HG03159 (cell line): ENCODE data around the gene IKZF4.
"Not testable (repeated sequence)": the region's sequence is repeated elsewhere in the genome, so short reads cannot be mapped to it uniquely, and the experiment has no call there.

Experiments used
- ATAC-seq: cut with Tn5 transposase; IDR thresholded peaks from one replicate; pipeline ENCODE4 v1.9.1; 2021; ENCODE audit warnings: mild to moderate bottlenecking, moderate library complexity; ENCODE audit not compliant: unreplicated experiment

IKZF4 gene

DNA sequence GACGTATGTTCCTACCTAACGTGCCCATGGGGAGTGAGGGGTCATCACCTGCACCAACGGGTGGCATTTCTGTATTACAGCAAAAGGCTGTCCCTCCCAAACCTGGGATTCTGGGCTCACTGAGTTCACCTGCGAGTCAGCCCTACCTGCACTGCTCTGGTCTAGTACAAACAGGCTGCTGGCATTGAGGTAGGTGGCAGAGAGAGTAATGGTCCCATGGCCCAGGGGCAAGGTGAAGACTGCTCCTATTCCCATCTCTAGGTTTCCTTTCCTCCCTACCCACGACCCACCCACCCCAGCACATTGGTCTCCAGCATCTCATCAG, 23.3 kb upstream of the IKZF4 start:
- ATAC-seq, result no peak

DNA sequence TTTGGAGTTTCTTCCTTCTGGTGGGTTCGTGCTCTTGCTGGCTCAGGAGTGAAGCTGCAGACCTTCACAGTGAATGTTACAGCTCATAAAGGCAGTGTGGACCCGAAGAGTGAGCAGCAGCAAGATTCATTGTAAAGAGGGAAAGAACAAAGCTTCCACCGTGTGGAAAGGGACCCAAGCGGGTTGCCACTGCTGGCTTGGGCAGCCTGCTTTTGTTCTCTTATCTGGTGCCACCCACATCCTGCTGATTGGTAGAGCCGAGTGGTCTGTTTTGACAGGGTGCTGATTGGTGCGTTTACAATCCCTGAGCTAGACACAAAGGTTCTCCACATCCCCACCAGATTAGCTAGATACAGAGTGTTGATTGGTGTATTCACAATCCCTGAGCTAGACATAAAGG, 21.3 kb upstream of the IKZF4 start:
- not testable (repeated sequence) for ATAC-seq

DNA sequence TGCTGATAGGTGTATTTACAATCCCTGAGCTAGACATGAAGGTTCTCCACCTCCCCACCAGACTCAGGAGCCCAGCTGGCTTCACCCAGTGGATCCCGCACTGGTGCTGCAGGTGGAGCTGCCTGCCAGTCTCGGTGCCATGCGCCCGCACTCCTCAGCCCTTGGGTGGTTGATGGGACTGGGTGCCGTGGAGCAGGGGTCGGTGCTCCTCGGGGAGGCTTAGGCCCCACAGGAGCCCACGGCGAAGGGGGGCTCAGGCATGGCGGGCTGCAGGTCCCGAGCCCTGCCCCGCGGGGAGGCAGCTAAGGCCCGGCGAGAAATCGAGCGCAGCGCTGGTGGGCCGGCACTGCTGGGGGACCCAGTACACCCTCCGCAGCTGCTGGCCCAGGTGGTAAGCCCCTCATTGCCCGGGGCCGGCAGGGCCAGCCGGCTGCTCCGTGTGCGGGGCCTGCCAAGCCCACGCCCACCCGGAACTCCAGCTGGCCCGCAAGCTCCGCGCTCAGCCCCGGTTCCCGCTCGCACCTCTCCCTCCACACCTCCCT, 20.8 kb upstream of the IKZF4 start:
- ATAC-seq, result not testable (repeated sequence)

DNA sequence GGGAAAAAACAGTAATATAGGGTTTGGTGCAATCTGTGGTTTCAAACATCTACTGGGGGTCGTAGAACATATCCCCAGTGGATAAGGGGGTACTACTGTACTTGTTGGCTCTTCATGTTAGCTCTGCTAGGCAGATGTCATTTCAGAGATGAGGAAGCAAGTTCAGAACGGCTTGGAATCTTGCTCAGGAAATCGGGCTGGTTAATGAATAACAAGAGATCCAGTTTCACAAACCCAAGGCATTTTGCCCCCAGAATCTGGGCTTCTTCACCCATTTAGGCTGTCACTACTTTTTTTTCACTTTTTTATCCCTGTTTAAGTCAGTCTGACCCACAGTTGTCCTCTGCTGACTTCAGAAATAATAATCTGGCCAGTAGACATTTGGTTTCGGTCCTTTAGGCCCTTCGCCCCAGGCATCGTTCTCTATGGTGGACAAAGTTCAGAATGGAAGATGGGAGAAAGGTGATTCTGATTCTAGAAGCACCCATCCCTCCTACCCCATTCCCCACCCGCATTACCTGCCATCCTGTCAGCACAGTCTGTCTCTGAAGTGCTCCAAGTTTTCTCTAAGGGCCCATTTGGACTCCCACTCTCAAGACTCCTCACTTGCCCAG, 19.2 kb upstream of the IKZF4 start:
- ATAC-seq, result no peak

DNA sequence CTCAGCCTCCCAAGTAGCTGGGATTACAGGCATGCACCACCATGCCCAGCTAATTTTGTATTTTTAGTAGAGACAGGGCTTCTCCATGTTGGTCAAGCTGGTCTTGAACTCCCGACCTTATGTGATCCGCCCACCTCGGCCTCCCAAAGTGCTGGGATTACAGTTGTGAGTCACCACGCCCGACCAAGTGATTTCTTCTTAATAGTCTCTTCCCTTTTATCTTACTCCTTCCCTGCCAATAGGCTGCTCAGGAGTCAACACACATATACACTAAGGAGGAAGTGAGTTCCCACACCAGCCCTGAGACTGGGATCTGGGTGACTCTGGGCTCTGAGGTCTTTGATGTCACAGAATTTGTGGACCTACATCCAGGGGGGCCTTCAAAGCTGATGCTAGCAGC, 17.5 kb upstream of the IKZF4 start:
- ATAC-seq, result not testable (repeated sequence)

DNA sequence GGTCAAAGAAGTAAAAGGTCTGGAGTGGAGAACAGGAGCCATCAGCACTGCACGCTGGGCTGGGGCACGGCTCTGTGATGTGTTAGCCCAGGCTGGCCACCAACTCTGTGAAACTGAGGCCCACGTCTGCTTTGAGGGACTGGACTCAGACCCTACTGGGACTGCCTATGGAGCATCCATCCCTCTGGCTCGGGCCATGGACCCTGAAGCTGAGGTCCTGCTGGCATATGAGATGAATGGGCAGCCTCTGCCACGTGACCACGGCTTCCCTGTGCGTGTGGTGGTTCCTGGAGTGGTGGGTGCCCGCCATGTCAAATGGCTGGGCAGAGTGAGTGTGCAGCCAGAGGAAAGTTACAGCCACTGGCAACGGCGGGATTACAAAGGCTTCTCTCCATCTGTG, 16.6 kb upstream of the IKZF4 start:
- no peak for ATAC-seq

DNA sequence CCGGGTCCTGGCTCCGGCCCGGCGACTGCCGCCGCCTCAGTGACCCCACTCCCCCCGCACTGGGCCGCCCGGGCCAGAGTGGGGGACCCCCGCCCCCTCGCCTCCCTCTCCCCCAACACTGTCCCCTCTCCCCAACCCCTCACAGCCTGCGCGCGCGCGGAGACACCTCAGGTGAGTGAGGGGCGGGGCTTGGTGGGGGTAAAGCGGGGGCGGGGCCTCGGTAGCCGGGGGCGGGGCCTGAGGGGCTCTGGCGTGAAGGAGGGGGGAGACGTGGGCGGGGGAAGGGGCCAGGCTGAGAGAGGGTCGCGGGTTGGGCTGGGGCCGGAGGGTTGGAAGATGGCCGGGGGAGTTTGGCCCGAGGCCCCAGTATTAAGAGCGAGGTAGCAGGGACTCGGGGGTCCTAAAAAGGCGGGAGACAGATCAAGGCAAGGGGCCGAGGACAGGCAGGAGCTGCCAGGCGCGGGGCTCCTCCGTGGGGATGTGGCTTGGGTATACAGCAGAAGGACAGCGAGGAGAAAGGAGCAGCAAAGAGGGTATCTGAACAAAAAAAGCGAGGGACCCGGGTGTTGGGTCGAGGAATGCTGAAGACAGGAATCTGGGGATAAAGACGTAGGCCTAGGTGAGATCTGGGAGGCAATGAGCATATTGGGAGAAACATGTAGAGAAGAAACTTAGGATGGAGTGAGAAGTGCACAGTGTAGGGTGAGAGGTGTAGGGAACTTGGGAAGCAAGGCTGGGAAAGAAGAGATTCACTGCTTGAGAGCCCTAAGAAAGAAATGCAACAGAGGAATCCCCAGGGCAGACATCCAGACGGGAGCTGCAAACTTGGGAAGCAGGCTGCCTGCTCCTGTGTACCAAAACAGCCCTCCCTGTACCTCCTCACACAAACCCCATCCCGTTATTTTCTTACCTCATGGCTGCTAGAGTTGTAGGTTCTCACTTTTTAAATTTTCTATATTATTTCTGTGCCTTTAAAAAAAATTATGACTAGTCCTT, 13.0 kb upstream of the IKZF4 start:
- ATAC-seq, result peak; percentile 42

DNA sequence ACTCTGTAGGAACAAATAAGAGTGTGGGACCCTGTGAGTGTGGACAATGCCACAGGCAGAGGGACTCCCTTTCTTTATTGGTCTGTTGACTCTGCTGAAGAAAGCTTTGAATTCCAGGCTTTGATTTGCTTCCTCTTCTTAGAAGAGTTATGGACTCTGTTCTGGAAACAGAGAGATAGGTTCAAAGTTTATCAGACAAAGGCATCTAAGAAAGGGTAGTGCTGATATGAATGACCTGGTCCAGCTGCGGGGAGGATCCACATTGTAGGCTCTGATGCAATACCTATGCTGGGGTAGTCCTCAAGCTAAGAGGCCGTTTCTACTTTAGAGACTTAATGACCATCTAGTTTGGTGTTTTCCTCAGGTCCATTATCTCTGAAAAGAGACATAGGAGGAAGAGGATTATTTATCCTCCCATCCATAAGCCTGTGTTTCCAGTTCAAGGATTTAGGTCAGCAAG, 10.7 kb upstream of the IKZF4 start:
- ATAC-seq, result no peak

DNA sequence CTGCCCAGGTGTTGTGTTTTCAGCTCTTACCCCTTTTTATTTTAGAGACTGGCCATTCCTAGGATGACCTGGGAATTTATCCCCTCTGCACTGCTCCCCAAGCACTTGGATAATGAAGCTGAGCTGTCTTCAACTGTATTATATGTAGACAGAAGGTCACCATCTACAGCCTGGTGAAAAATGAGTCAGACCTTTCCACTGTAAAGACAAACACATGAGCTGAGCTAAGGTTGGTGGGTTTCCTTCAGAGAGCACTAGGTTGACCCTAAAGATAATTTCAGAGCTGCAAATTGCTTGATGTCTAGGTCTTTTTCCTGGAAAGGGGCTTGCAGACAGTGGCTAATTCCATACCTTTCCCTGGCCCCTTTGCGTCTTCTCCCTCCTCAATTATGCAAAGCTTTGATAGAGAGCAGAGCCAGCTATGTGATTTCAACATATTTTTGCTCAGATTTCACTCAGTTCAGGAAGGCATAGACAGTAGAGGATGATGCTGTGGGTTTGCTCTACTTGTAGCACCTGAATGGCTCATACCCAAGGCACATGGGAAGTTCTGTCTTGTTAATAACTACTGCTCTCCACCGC, 9.2 kb upstream of the IKZF4 start:
- ATAC-seq, result no peak

DNA sequence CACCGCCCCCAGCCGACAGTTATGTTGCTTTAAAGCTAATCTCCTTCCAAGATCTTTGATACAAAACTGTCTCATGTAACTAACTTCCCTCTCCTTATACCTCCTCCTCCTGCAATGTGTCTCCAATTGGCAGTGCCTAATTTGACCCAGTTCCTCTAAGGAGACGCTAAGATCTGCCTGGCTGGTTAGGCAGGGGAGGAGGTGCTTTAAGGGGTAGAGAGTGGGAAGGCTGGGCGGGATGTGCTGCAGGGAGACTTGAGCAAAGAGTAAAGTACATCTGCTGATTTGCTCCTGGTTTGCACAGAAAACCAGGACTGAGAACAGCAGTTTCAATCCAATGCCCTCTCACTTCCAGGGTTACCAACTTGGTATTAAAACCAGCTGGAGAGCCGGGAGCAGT, 7.4 kb upstream of the IKZF4 start:
- ATAC-seq, result no peak

DNA sequence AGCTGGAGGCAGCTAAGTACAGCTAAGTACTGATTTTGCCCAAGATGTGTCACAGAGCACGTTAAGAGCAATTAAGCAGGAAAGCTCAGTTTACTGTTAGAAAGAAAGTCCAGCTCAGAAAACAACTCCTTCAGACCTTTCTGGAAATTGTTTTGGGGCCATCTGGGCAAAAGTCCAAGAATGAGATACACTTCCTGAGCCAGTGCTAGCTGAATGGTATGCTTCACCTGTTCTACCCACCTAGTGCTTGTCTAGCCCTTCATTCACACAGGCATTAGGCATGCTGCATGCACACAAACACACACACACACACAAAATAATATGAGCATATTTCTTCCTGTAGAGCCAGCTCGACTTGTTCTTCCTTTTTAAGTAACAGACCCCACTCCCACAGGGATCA, 6.6 kb upstream of the IKZF4 start:
- no peak for ATAC-seq

DNA sequence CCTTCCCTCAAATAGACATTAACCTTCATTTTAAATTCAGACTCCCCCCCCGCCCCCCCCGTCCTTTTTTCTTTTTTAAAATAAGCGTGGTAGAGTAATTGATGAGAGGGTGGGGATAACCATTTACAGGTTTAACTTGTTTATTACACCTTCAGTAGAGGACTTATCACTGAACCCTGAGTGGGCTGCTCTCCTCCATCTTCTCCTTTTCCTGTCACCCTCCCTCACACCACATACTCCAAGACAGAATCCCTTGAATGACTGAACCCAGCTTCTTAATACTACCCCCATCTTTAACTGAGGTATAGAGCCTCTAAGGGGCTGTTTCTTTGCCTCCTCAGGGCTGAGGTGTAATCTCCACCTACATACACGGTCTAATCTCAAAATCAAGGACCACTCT, 3.7 kb upstream of the IKZF4 start:
- no peak for ATAC-seq

DNA sequence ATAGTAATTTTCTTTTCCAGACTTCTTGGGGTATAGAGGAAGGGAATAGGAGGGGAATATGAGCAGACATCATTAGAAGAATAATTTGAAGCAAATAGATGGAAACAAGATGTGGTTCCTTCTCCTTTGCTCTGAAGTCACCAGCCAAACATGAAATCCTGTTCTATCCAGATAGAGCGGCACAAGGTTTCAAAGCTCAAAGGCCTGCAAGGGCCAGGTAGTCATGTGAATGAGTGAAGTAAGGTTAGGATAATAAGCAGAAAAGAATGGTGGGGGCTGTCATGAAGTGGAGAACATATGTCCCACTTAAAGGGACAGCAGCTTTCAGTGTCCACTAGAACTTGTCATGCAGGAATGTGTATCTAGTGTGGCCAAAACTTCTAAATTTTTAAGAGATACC, 2.5 kb upstream of the IKZF4 start:
- no peak for ATAC-seq

DNA sequence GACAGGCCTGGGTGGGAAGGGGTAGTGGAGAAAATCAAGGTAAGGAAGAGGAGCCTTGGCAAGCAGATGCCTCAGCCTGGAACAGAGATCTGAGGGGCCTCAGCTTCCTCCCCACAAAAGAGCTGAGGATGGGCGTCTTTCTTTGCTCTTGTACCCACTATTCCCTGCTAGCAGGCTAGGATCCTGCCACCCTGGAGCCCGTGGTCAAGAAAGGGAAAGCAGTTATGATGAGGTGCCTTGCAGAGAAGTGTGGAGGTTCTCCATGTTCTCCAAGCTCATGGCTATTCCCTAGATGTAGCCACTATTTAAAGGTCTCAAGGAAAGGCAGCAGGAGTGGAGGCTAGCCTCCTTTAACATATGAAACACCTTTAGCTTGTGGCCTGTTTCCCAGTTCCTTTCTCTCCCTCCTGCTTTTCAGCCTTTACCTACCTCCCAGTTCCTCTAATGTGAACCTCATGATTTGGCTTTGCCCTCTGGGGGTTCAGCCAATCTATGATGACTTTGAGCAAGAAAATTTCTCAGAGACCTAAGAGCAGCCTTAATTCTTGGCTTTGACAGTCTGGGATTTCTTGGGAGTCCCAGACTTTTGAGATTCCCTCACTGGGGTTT, 1.1 kb downstream of the IKZF4 start:
- ATAC-seq, result no peak

DNA sequence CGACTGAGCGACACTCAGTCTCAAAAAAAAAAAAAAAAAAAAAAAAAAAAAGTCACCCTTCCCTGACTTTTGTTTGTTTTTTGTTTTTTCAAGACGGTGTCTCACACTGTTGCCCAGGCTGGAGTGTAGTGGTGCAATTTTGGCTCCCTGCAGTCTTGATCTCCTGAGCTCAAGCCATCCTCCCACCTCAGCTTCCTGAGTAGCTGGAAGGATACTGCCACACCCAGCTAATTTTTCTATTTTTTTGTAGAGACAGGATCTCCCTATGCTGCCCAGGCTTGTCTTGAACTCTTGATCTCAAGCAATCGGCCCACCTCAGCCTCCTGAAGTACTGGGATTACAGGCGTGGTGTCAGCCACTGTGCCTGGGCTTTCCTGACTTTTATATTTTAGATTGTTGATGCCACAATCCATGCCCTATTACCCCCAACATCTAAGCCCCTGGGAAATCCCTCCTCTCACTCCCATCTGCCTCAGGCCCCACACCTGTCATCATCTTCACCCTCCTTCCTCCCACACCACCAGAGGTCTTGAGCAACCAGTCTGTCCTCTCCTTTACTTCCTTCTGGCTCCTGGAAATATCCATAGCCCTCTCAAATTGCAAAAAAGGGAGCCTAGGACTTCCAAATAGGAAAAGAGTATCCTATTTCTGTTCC, 7.8 kb downstream of the IKZF4 start:
- ATAC-seq, result no peak

DNA sequence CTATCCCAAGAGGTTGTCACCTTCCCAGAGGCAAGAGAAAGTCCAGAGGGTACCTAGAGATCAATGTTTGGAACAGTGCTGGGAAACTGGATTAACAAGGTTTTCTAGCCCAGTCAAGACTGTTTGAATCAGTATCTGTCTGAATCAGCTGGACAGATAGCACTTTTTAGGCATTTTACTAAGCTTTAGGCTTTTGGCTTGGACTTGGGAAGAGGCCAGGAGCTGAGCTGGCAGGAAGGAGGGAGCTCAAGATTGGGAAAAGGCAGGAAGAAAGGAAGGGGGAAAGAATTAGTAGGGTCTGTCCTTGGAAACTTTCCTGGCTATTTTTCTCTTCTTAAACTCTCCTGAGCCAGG, 8.3 kb downstream of the IKZF4 start:
- no peak for ATAC-seq

DNA sequence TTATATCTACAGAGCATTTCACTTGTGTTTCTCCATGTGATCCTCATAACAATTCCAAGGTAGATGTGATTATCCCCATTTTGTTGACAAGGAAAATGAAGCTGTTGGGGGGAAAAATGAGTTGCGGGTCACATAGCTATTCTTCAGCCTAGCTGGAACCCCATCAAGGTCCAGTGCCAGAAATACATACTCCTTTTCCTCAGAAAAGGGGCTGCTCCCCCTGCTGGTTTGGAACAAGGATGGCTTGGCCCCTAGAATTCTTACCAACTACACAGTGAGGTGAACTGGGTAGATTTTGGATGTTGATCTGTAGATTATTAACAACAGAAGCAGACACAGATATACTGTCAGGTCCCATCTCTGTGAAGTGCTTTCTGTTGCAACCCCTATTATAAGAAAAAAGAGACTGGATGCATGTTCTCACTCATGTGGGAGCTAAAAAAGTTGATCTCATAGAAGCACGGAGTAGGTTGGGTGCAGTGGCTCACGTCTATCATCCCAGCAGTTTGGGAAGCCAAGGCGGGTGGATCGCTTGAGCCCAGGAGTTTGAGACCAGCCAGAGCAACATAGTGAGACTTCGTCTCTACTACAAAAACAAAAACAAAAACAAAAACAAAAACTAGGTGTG, 8.9 kb downstream of the IKZF4 start:
- ATAC-seq, result no peak

DNA sequence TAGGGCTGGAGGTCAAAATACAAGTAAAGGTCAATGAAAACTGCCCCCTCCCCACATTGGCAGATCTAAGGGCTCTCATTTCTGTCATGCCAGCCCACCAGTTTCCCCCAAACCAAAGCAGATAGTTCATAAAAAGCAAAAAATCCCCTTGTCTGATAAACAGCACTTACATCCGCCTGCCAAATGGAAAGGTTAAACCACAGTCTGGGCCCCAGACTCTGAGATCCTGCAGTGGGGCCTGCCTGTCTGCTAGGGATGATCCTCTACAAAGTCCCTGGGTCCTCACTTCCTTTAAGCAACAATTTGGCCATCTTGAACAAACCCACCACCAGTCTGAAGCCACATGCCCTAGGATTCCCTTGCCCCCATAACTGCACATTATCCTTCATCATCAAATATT, 11.1 kb downstream of the IKZF4 start:
- ATAC-seq, result no peak

DNA sequence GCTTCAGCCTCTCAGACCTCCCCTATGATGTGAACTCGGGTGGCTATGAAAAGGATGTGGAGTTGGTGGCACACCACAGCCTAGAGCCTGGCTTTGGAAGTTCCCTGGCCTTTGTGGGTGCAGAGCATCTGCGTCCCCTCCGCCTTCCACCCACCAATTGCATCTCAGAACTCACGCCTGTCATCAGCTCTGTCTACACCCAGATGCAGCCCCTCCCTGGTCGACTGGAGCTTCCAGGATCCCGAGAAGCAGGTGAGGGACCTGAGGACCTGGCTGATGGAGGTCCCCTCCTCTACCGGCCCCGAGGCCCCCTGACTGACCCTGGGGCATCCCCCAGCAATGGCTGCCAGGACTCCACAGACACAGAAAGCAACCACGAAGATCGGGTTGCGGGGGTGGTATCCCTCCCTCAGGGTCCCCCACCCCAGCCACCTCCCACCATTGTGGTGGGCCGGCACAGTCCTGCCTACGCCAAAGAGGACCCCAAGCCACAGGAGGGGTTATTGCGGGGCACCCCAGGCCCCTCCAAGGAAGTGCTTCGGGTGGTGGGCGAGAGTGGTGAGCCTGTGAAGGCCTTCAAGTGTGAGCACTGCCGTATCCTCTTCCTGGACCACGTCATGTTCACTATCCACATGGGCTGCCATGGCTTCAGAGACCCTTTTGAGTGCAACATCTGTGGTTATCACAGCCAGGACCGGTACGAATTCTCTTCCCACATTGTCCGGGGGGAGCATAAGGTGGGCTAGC, 13.9 kb downstream of the IKZF4 start:
- no peak for ATAC-seq

DNA sequence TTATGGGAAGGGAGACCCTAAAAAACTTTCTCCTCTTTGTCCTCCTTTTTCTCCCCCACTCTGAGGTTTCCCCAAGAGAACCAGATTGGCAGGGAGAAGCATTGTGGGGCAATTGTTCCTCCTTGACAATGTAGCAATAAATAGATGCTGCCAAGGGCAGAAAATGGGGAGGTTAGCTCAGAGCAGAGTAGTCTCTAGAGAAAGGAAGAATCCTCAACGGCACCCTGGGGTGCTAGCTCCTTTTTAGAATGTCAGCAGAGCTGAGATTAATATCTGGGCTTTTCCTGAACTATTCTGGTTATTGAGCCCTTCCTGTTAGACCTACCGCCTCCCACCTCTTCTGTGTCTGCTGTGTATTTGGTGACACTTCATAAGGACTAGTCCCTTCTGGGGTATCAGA, 16.3 kb downstream of the IKZF4 start:
- no peak for ATAC-seq
